ENCODE results near the gene LAMC2.

Gene LAMC2

GRCh38 chr1:183198463-183198862 is 12.4 kb downstream of the LAMC2 start:
- DNase-seq = no peak
- H3K9me3 ChIP-seq (replicated peaks; ENCODE audit: insufficient read depth, low read length) = no peaks in the 10 kb centered on the region
- no peak for TF ChIP-seq EZH2 (optimal IDR thresholded peaks at IDR 0.05; ENCODE audit: low read depth, low read length)
- TF ChIP-seq CTCF (IDR thresholded peaks at IDR 0.05; ENCODE audit: low read length) = no peak
- TF ChIP-seq EZH2phosphoT487 (IDR thresholded peaks at IDR 0.05; ENCODE audit: low read length) = no peak
- H2AFZ ChIP-seq (ENCODE audit: low read length) = no peak overlapping the region
- H4K20me1 ChIP-seq (ENCODE audit: insufficient read depth, low read length) = no peaks in the 10 kb centered on the region
- no peaks in the 10 kb centered on the region for H3K27me3 ChIP-seq (replicated peaks; ENCODE audit: insufficient read depth, low read length)
- no peaks in the 10 kb centered on the region for H3K9me2 ChIP-seq (replicated peaks; ENCODE audit: insufficient read depth, low read length)
- peaks cover 19% of the 10 kb centered on the region for H3F3A ChIP-seq (ENCODE audit: insufficient read depth, low read length)
- H3K27ac ChIP-seq (ENCODE audit: low read length) = no peak overlapping the region
- H3K36me3 ChIP-seq (replicated peaks; ENCODE audit: insufficient read depth, low read length) = no peaks in the 10 kb centered on the region
- no peak overlapping the region for H3K4me2 ChIP-seq (ENCODE audit: low read depth, low read length)
- no peaks in the 10 kb centered on the region for H3K79me2 ChIP-seq (ENCODE audit: low read length)
- H3K9ac ChIP-seq (ENCODE audit: low read length) = no peak overlapping the region
- no peak overlapping the region for H3K4me3 ChIP-seq (ENCODE audit: low read length)
- H3K4me1 ChIP-seq (ENCODE audit: low read length) = peaks cover 18% of the 10 kb centered on the region

GRCh38 chr1:183199304-183199703 is 13.2 kb downstream of the LAMC2 start:
- Histone ChIP-seq H3K4me3 (ENCODE audit: low read length) (no peak overlapping the region), H3K4me2 (ENCODE audit: low read depth, low read length) (no peak overlapping the region), H3K9me2 (replicated peaks; ENCODE audit: insufficient read depth, low read length) (no peaks in the 10 kb centered on the region), H3K9me3 (replicated peaks; ENCODE audit: insufficient read depth, low read length) (no peaks in the 10 kb centered on the region), H3K27ac (ENCODE audit: low read length) (no peak overlapping the region), H2AFZ (ENCODE audit: low read length) (no peak overlapping the region), H3F3A (ENCODE audit: insufficient read depth, low read length) (peaks cover 18% of the 10 kb centered on the region), H4K20me1 (ENCODE audit: insufficient read depth, low read length) (no peaks in the 10 kb centered on the region), H3K9ac (ENCODE audit: low read length) (no peak overlapping the region), H3K4me1 (ENCODE audit: low read length) (peaks cover 15% of the 10 kb centered on the region), H3K36me3 (replicated peaks; ENCODE audit: insufficient read depth, low read length) (no peaks in the 10 kb centered on the region), H3K27me3 (replicated peaks; ENCODE audit: insufficient read depth, low read length) (no peaks in the 10 kb centered on the region), H3K79me2 (ENCODE audit: low read length) (no peaks in the 10 kb centered on the region)
- TF ChIP-seq EZH2 (optimal IDR thresholded peaks at IDR 0.05; ENCODE audit: low read depth, low read length) (no peak), CTCF (IDR thresholded peaks at IDR 0.05; ENCODE audit: low read length) (no peak), EZH2phosphoT487 (IDR thresholded peaks at IDR 0.05; ENCODE audit: low read length) (no peak)
- DNase-seq = no peak

GRCh38 chr1:183200451-183200850 is 14.4 kb downstream of the LAMC2 start:
- no peak overlapping the region for H3K4me2 ChIP-seq (ENCODE audit: low read depth, low read length)
- no peak overlapping the region for H3K9ac ChIP-seq (ENCODE audit: low read length)
- no peaks in the 10 kb centered on the region for H3K9me2 ChIP-seq (replicated peaks; ENCODE audit: insufficient read depth, low read length)
- H3K79me2 ChIP-seq (ENCODE audit: low read length) = no peaks in the 10 kb centered on the region
- H3K4me1 ChIP-seq (ENCODE audit: low read length) = peaks cover 4% of the 10 kb centered on the region
- no peak overlapping the region for H3K4me3 ChIP-seq (ENCODE audit: low read length)
- no peak for DNase-seq
- H3K27ac ChIP-seq (ENCODE audit: low read length) = no peak overlapping the region
- H2AFZ ChIP-seq (ENCODE audit: low read length) = no peak overlapping the region
- H3K27me3 ChIP-seq (replicated peaks; ENCODE audit: insufficient read depth, low read length) = no peaks in the 10 kb centered on the region
- no peak for TF ChIP-seq CTCF (IDR thresholded peaks at IDR 0.05; ENCODE audit: low read length)
- TF ChIP-seq EZH2 (optimal IDR thresholded peaks at IDR 0.05; ENCODE audit: low read depth, low read length) = no peak
- TF ChIP-seq EZH2phosphoT487 (IDR thresholded peaks at IDR 0.05; ENCODE audit: low read length) = no peak
- no peaks in the 10 kb centered on the region for H3K36me3 ChIP-seq (replicated peaks; ENCODE audit: insufficient read depth, low read length)
- H3F3A ChIP-seq (ENCODE audit: insufficient read depth, low read length) = peaks cover 6% of the 10 kb centered on the region
- no peaks in the 10 kb centered on the region for H4K20me1 ChIP-seq (ENCODE audit: insufficient read depth, low read length)
- no peaks in the 10 kb centered on the region for H3K9me3 ChIP-seq (replicated peaks; ENCODE audit: insufficient read depth, low read length)

Measured in MM.1S (cell line).